Neural progenitor cell (in vitro differentiated cells): ENCODE data around the gene ELOVL3. TPM values are rescaled to one million over a fixed set of nuclear protein-coding genes. Genes with fewer than 3 reads are reported as not detected.
"Not testable (repeated sequence)": the region's sequence is repeated elsewhere in the genome, so short reads cannot be mapped to it uniquely, and the experiment has no call there.

Source experiments
- DNase-seq: peaks from one replicate; pipeline ENCODE4 v3.0.0-alpha.2; 2016; ENCODE audit warnings: low spot score
- H2AFZ ChIP-seq: fragments of 200-600 bp; sonication (generic); replicated peaks from 2 replicates; pipeline ENCODE4 v1.6.1; 2016; ENCODE audit warnings: antibody characterized with exemption
- H3F3A ChIP-seq: fragments of 200-600 bp; sonication (generic); 2 replicates; pipeline ENCODE4 v1.6.1; 2016; ENCODE audit warnings: antibody characterized with exemption, low read depth
- H3K27ac ChIP-seq: fragments of 200-600 bp; sonication (generic); 2 replicates; pipeline ENCODE4 v1.5.1; 2016; ENCODE audit warnings: mild to moderate bottlenecking
- H3K27me3 ChIP-seq: fragments of 200-600 bp; sonication (generic); 2 replicates; pipeline ENCODE4 v1.6.1; 2016; ENCODE audit warnings: mild to moderate bottlenecking, moderate library complexity
- H3K36me3 ChIP-seq: fragments of 200-600 bp; sonication (generic); 2 replicates; pipeline ENCODE4 v1.5.1; 2016
- H3K4me1 ChIP-seq: fragments of 200-600 bp; sonication (generic); 2 replicates; pipeline ENCODE4 v1.6.1; 2016; ENCODE audit warnings: mixed run types
- H3K4me2 ChIP-seq: fragments of 200-600 bp; sonication (generic); 2 replicates; pipeline ENCODE4 v1.6.1; 2016
- H3K4me3 ChIP-seq: fragments of 200-600 bp; sonication (generic); 2 replicates; pipeline ENCODE4 v1.5.1; 2016
- H3K79me2 ChIP-seq: fragments of 200-600 bp; sonication (generic); 2 replicates; pipeline ENCODE4 v1.6.1; 2016; ENCODE audit warnings: low read depth
- H3K9ac ChIP-seq: fragments of 200-600 bp; sonication (generic); 2 replicates; pipeline ENCODE4 v1.6.1; 2016
- H3K9me3 ChIP-seq: fragments of 200-600 bp; sonication (generic); 2 replicates; pipeline ENCODE4 v1.5.1; 2016; ENCODE audit warnings: low read depth
- H4K20me1 ChIP-seq: fragments of 200-600 bp; sonication (generic); 2 replicates; pipeline ENCODE4 v1.6.1; 2016; ENCODE audit warnings: low read depth
- H3K27ac Mint-ChIP-seq: 3 replicates; pipeline ENCODE4 v1.8.0; 2021; ENCODE audit warnings: mixed read lengths
- H3K27me3 Mint-ChIP-seq: 2 replicates; pipeline ENCODE4 v1.8.0; 2022; ENCODE audit warnings: low read depth, mild to moderate bottlenecking, inconsistent platforms, moderate library complexity, mixed read lengths; ENCODE audit not compliant: insufficient read depth
- H3K36me3 Mint-ChIP-seq: 3 replicates; pipeline ENCODE4 v1.8.0; 2021; ENCODE audit warnings: mixed read lengths
- H3K4me1 Mint-ChIP-seq: 3 replicates; pipeline ENCODE4 v1.8.0; 2021; ENCODE audit warnings: mixed read lengths
- H3K4me3 Mint-ChIP-seq: 3 replicates; pipeline ENCODE4 v1.8.0; 2021; ENCODE audit warnings: mild to moderate bottlenecking, moderate library complexity, mixed read lengths
- H3K9me3 Mint-ChIP-seq: 3 replicates; pipeline ENCODE4 v1.8.0; 2020; ENCODE audit warnings: mixed read lengths
- EZH2 ChIP-seq: fragments of 200-600 bp; sonication (generic); IDR thresholded peaks from 2 replicates; pipeline ENCODE4 v1.6.1; 2017; ENCODE audit warnings: antibody characterized with exemption, mild to moderate bottlenecking, moderate library complexity
- EZH2phosphoT487 ChIP-seq: fragments of 200-600 bp; sonication (generic); IDR thresholded peaks from 2 replicates; pipeline ENCODE4 v1.6.1; 2017; ENCODE audit warnings: antibody characterized with exemption
- total RNA-seq: library from RNA; depleted of rRNA; stranded (reverse); fragments of >200 nt; gene quantifications from 2 replicates; pipeline ENCODE4 v1.2.3, GENCODE V29; 2015; ENCODE audit warnings: low replicate concordance
- TF ChIP-seq, protein P1 (sequence below): fragments of 200-600 bp; sonication (generic); IDR thresholded peaks from 2 replicates; pipeline ENCODE4 v1.5.1; 2017; ENCODE audit warnings: antibody characterized with exemption, mild to moderate bottlenecking

Gene ELOVL3
- total RNA-seq, 1 donor from 2014 or later: not detected

DNA sequence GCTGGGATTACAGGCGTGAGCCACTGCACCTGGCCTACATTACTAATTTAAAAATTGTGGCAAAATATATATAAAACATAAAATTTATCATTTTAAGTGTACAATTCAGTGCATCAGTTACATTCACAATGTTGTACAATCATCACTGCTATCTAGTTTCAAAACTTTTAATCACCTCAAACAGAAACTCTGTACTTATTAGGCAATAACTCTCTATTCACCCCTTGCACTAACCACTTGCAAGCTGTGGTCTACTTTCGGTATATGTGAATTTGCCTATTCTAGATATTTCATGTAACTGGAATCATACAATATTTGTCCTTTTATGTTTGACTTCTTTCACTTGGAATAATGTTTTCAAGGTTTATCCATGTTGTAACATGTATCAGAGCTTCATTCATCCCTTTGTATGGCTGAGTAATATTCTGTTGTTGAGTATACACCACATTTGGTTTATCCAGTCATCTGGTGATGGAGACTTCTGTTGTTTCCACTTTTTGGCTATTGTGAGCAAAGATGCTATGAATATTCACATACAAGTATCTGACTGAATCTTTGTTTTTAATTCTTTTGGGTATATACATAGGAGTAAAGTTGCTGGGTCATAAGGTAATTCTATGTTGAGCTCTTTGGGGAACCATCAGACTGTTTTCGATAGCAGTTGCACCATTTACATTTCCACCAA lies 14.3 kb upstream of the ELOVL3 start:
- H3K27ac Mint-ChIP-seq: no peak overlapping the region
- no peaks in the 10 kb centered on the region for H3K36me3 ChIP-seq
- no peak overlapping the region for H3K4me2 ChIP-seq
- no peaks in the 10 kb centered on the region for H3K79me2 ChIP-seq
- no peaks in the 10 kb centered on the region for H3K36me3 Mint-ChIP-seq
- H3K4me3 Mint-ChIP-seq: no peak overlapping the region
- H3K4me1 Mint-ChIP-seq: no peaks in the 10 kb centered on the region
- H3K9me3 ChIP-seq: no peaks in the 10 kb centered on the region
- no peak for DNase-seq
- H3F3A ChIP-seq: no peaks in the 10 kb centered on the region
- H4K20me1 ChIP-seq: no peaks in the 10 kb centered on the region
- peaks cover 7% of the 10 kb centered on the region for H3K27me3 ChIP-seq
- H3K27ac ChIP-seq: no peak overlapping the region
- no peaks in the 10 kb centered on the region for H3K4me1 ChIP-seq
- no peak overlapping the region for H2AFZ ChIP-seq
- TF ChIP-seq EZH2 (no peak), EZH2phosphoT487 (no peak)
- TF ChIP-seq, protein P1, sequence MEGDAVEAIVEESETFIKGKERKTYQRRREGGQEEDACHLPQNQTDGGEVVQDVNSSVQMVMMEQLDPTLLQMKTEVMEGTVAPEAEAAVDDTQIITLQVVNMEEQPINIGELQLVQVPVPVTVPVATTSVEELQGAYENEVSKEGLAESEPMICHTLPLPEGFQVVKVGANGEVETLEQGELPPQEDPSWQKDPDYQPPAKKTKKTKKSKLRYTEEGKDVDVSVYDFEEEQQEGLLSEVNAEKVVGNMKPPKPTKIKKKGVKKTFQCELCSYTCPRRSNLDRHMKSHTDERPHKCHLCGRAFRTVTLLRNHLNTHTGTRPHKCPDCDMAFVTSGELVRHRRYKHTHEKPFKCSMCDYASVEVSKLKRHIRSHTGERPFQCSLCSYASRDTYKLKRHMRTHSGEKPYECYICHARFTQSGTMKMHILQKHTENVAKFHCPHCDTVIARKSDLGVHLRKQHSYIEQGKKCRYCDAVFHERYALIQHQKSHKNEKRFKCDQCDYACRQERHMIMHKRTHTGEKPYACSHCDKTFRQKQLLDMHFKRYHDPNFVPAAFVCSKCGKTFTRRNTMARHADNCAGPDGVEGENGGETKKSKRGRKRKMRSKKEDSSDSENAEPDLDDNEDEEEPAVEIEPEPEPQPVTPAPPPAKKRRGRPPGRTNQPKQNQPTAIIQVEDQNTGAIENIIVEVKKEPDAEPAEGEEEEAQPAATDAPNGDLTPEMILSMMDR: no peak
- H3K27me3 Mint-ChIP-seq: peaks cover 2% of the 10 kb centered on the region
- no peak overlapping the region for H3K9ac ChIP-seq
- peaks cover 3% of the 10 kb centered on the region for H3K9me3 Mint-ChIP-seq
- no peak overlapping the region for H3K4me3 ChIP-seq

DNA sequence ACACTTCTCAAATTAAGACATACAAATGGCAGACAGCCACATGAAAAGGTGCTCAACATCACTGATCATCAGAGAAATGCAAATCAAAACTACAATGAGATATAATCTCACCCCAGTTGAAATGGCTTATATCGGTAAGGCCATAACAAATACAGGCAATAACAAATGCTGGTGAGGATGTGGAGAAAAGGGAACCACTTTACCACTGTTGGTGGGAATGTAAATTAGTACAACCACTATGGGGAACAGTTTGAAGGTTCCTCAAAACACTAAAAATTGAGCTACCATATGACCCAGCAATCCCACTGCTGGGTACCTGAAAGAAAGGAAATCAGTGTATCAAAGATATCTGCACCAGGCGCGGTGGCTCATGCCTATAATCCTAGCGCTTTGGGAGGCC lies 12.5 kb upstream of the ELOVL3 start:
- H2AFZ ChIP-seq, H3F3A ChIP-seq, H3K9me3 ChIP-seq, H3K27ac ChIP-seq, H3K4me3 ChIP-seq, H3K9ac ChIP-seq, H3K36me3 ChIP-seq, H3K4me3 Mint-ChIP-seq, H3K4me1 ChIP-seq, DNase-seq, H3K9me3 Mint-ChIP-seq, H3K27me3 Mint-ChIP-seq, H4K20me1 ChIP-seq, H3K79me2 ChIP-seq, H3K27me3 ChIP-seq, H3K4me1 Mint-ChIP-seq, H3K27ac Mint-ChIP-seq, H3K4me2 ChIP-seq, H3K36me3 Mint-ChIP-seq: not testable (repeated sequence)

DNA sequence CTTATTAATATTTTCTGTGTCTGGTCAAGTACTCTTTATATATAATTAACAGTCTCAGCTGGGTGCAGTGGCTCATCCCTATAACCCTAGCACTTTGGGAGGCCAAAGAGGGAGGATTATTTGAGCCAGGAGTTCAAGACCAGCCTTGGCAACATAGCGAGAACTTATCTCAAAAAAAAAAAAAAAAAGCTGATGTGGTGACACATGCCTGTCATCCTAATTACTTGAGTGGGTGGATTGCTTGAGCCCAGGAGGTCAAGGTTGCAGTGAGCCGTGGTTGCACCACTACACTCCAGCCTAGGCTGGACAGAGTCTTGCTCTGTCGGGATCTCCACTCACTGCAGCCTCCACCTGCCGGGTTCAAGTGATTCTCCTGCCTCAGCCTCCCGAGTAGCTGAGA lies 6.7 kb upstream of the ELOVL3 start:
- TF ChIP-seq, protein P1: no peak
- TF ChIP-seq EZH2phosphoT487 (no peak), EZH2 (no peak)

DNA sequence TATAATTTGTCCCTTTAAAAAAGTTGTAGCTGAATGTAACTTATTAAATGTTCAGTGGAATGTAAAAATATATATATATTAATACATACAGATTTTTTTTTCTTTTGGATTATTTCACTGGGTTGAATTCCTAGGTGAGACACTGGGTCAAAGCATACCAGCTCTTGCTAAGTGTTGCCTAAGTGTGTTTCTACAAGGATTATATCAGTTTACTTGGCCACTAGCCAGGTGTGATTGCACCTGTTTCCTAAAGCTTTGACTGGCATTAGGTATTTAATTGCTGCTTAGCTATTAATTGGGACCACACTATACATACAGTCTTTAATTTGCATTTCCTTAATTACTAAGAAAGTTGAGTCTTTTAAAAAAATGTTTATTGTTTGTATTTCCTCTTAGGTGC lies 5.5 kb upstream of the ELOVL3 start:
- Histone ChIP-seq H3K4me3 (no peak overlapping the region), H3K79me2 (no peaks in the 10 kb centered on the region), H3K9ac (no peak overlapping the region), H3K27me3 (peaks cover 69% of the 10 kb centered on the region), H3K4me1 (no peaks in the 10 kb centered on the region), H3K4me2 (no peak overlapping the region), H2AFZ (no peak overlapping the region), H3K36me3 (no peaks in the 10 kb centered on the region), H3K9me3 (no peaks in the 10 kb centered on the region), H3F3A (no peaks in the 10 kb centered on the region), H4K20me1 (no peaks in the 10 kb centered on the region), H3K27ac (no peak overlapping the region)
- peaks cover 3% of the 10 kb centered on the region for H3K4me1 Mint-ChIP-seq
- peaks cover 8% of the 10 kb centered on the region for H3K27me3 Mint-ChIP-seq
- H3K36me3 Mint-ChIP-seq: no peaks in the 10 kb centered on the region
- H3K4me3 Mint-ChIP-seq: no peak overlapping the region
- TF ChIP-seq, protein P1: no peak
- no peak for TF ChIP-seq EZH2phosphoT487
- TF ChIP-seq EZH2: no peak
- H3K9me3 Mint-ChIP-seq: no peaks in the 10 kb centered on the region
- no peak for DNase-seq
- no peak overlapping the region for H3K27ac Mint-ChIP-seq

More for the DNA sequence above, 6.7 kb upstream of the ELOVL3 start:
- Histone ChIP-seq H3K27me3 (peaks cover 57% of the 10 kb centered on the region), H3K36me3 (no peaks in the 10 kb centered on the region), H4K20me1 (no peaks in the 10 kb centered on the region), H3K79me2 (no peaks in the 10 kb centered on the region), H3K27ac (no peak overlapping the region), H2AFZ (no peak overlapping the region), H3K9me3 (no peaks in the 10 kb centered on the region), H3K4me1 (no peaks in the 10 kb centered on the region), H3K4me2 (no peak overlapping the region), H3F3A (no peaks in the 10 kb centered on the region), H3K9ac (no peak overlapping the region), H3K4me3 (no peak overlapping the region)
- peaks cover under 1% of the 10 kb centered on the region for H3K9me3 Mint-ChIP-seq
- H3K27me3 Mint-ChIP-seq: peaks cover 6% of the 10 kb centered on the region
- no peak overlapping the region for H3K27ac Mint-ChIP-seq
- H3K36me3 Mint-ChIP-seq: no peaks in the 10 kb centered on the region
- no peak for DNase-seq
- H3K4me3 Mint-ChIP-seq: no peak overlapping the region
- no peaks in the 10 kb centered on the region for H3K4me1 Mint-ChIP-seq
